K562 (cell line): ENCODE results near the gene TMEM63A. TPM values are rescaled to one million over a fixed set of nuclear protein-coding genes. Genes with fewer than 3 reads are reported as not detected.
A peak's percentile ranks its signal among the peaks of the same experiment; 100 is the strongest.

ENCODE experiments used
- ATAC-seq: fragments of 200-7000 bp; cut with Tn5 transposase; 3 replicates; pipeline ENCODE4 v1.9.1; 2020; ENCODE audit warnings: moderate library complexity
- BruUV-seq: library from RNA; stranded (reverse); fragments of 400-500 nt; replicated peaks from 2 replicates; lab custom pipeline; 2021; lab: Mats Ljungman, UMichigan
- CTCF ChIA-PET: fragments of 300-600 bp; formaldehyde crosslinking; extraction: SDS; loops from one replicate; lab custom pipeline; 2021; ENCODE audit warnings: low intra/inter-chr PET ratio; lab: Yijun Ruan, JAX
- POLR2A ChIA-PET: fragments of 300-600, 350-650 bp; sonication (Branson Sonifier 250); formaldehyde crosslinking; extraction: SDS; loops from one replicate; lab custom pipeline; 2021; ENCODE audit warnings: antibody characterized with exemption, inconsistent platforms; lab: Yijun Ruan, JAX
- DNase-seq, 4 experiments: peaks; one replicate each; pipeline versions ENCODE4 v3.0.0 to v3.0.0-alpha.2; 2011 to 2018; ENCODE audit warnings: low spot score in 3 of 4, mixed read lengths in 3 of 4; ENCODE audit errors: extremely low read depth in 1 of 4
- FAIRE-seq: peaks from 2 replicates; lab custom pipeline; 2011; peaks lifted over from hg19 to GRCh38; lab: Jason Lieb, UNC
- H2AFZ ChIP-seq: 2 replicates; pipeline ENCODE4 v1.6.0; 2011; ENCODE audit warnings: low read depth, low read length, control low read depth, inconsistent platforms
- H3K27ac ChIP-seq: fragments of 200-600 bp; 3 replicates; pipeline ENCODE4 v1.8.0; 2011; ENCODE audit warnings: low read depth, mild to moderate bottlenecking, control low read depth, inconsistent platforms, low read length, moderate library complexity, mixed read lengths; ENCODE audit errors: extremely low read depth
- H3K27me3 ChIP-seq, 2 experiments: fragments of 300-600 bp in 1 of 2; 2 replicates in 1 of 2; 3 replicates in 1 of 2; pipeline versions ENCODE4 v1.6.0 to v1.8.0; 2011; ENCODE audit warnings: inconsistent platforms in 2 of 2, low read length in 2 of 2, mild to moderate bottlenecking in 1 of 2, mixed read lengths in 1 of 2, moderate library complexity in 1 of 2; ENCODE audit not compliant: control insufficient read depth in 2 of 2, insufficient read depth in 2 of 2
- H3K36me3 ChIP-seq: fragments of 300-600 bp; 3 replicates; pipeline ENCODE4 v1.8.0; 2011; ENCODE audit warnings: mild to moderate bottlenecking, low read length, inconsistent platforms; ENCODE audit not compliant: control insufficient read depth, insufficient read depth
- H3K4me1 ChIP-seq, 2 experiments: fragments of 200-600 bp in 1 of 2; replicated peaks in 1 of 2; 2 replicates in 1 of 2; 3 replicates in 1 of 2; pipeline versions ENCODE4 v1.5.1 to v1.8.0; 2011; ENCODE audit warnings: inconsistent platforms in 2 of 2, low read length in 2 of 2, mild to moderate bottlenecking in 1 of 2, mixed read lengths in 1 of 2, moderate library complexity in 1 of 2; ENCODE audit not compliant: control insufficient read depth in 2 of 2, insufficient read depth in 2 of 2
- H3K4me2 ChIP-seq: 2 replicates; pipeline ENCODE4 v1.6.1; 2011; ENCODE audit warnings: low read length, control low read depth, inconsistent platforms, mixed read lengths; ENCODE audit not compliant: insufficient read depth
- H3K4me3 ChIP-seq: fragments of 200-600 bp; sonication (generic), shearing (Covaris generic); 2 replicates; pipeline ENCODE4 v1.5.1; 2016; ENCODE audit warnings: control low read depth, inconsistent platforms
- H3K79me2 ChIP-seq: fragments of 200-600 bp; 3 replicates; pipeline ENCODE4 v1.8.0; 2011; ENCODE audit warnings: low read length, inconsistent platforms; ENCODE audit not compliant: control insufficient read depth, insufficient read depth
- H3K9ac ChIP-seq, 2 experiments: 2 replicates each; pipeline versions ENCODE4 v1.6.0 to v1.6.1; 2011; ENCODE audit warnings: low read depth in 2 of 2, low read length in 2 of 2, control low read depth in 1 of 2, inconsistent platforms in 1 of 2, mild to moderate bottlenecking in 1 of 2, mixed read lengths in 1 of 2; ENCODE audit not compliant: insufficient read depth in 1 of 2
- H3K9me1 ChIP-seq: one replicate; pipeline ENCODE4 v1.6.0; 2011; ENCODE audit warnings: inconsistent platforms, mild to moderate bottlenecking, low read length, moderate library complexity; ENCODE audit not compliant: control insufficient read depth, insufficient read depth
- H3K9me3 ChIP-seq: replicated peaks from 2 replicates; pipeline ENCODE4 v1.5.1; 2011; ENCODE audit warnings: low read depth, low read length, inconsistent platforms; ENCODE audit not compliant: control insufficient read depth, insufficient read depth
- H4K20me1 ChIP-seq: replicated peaks from 2 replicates; pipeline ENCODE4 v1.6.1; 2011; ENCODE audit warnings: low read length, inconsistent platforms, mixed read lengths; ENCODE audit not compliant: control insufficient read depth, insufficient read depth
- BRCA1 ChIP-seq, 2 experiments: fragments of 450-650 bp in 1 of 2; sonication (generic) in 1 of 2; formaldehyde crosslinking in 1 of 2; IDR thresholded peaks; 2 replicates each; pipeline versions ENCODE4 v1.5.0 to v1.6.1; 2017 to 2020; ENCODE audit warnings: mild to moderate bottlenecking in 1 of 2, missing genetic modification reagents in 1 of 2
- CBFA2T3 ChIP-seq: fragments of 450-650 bp; IDR thresholded peaks from 2 replicates; pipeline ENCODE4 v1.6.1; 2017
- EGR1 ChIP-seq: fragments of 450-650 bp; conservative IDR thresholded peaks from 2 replicates; pipeline ENCODE4 v1.6.1; 2017; ENCODE audit warnings: mild to moderate bottlenecking
- ELF4 ChIP-seq: fragments of 450-650 bp; formaldehyde crosslinking; IDR thresholded peaks from 2 replicates; pipeline ENCODE4 v1.4.0; 2022; ENCODE audit warnings: missing genetic modification characterization
- HDAC3 ChIP-seq: fragments of 450-650 bp; IDR thresholded peaks from 2 replicates; pipeline ENCODE4 v1.6.1; 2018; ENCODE audit warnings: borderline replicate concordance, mild to moderate bottlenecking, moderate library complexity; ENCODE audit not compliant: partially characterized antibody
- KHSRP ChIP-seq: fragments of 450-650 bp; IDR thresholded peaks from 2 replicates; pipeline ENCODE4 v1.6.1; 2017
- MCM3 ChIP-seq: fragments of 450-650 bp; IDR thresholded peaks from 2 replicates; pipeline ENCODE4 v1.6.1; 2016
- POLR2G ChIP-seq: fragments of 200-400 bp; formaldehyde crosslinking; IDR thresholded peaks from 2 replicates; pipeline ENCODE4 v1.6.1; 2017; ENCODE audit warnings: low read depth, mild to moderate bottlenecking, antibody characterized with exemption, low read length, moderate library complexity
- PRPF4 ChIP-seq: fragments of 200-400 bp; formaldehyde crosslinking; IDR thresholded peaks from one replicate; pipeline ENCODE4 v1.6.1; 2017; ENCODE audit warnings: low read length, low read depth, mild to moderate bottlenecking; ENCODE audit not compliant: insufficient read depth, poor library complexity, severe bottlenecking
- WGBS: fragments of 100-300 bp; shearing (Covaris generic); methylation state at CpG from one replicate; pipeline ENCODE4 v1.1.6; 2016; ENCODE audit warnings: low coverage, mixed read lengths; ENCODE audit not compliant: insufficient coverage; ENCODE audit errors: missing lambda C conversion rate; 5-methylcytosine and 5-hydroxymethylcytosine counted together
- in situ Hi-C: fragments of 300-500 bp; cut with MboI; formaldehyde crosslinking; loops from 4 replicates; pipeline ENCODE4 v1.15.0; 2018; ENCODE audit warnings: inconsistent platforms, mixed read lengths
- intact Hi-C: fragments of 100-400 bp; cut with micrococcal nuclease; formaldehyde crosslinking; loops from 2 replicates; pipeline ENCODE4 v1.14.2; 2022
- polyA plus RNA-seq, 8 experiments: library from polyadenylated mRNA; depleted of rRNA in 4 of 8; stranded (reverse) in 5 of 8; unstranded in 3 of 8; fragments of >200 nt; fragmentation: Nextera tagmentation in 2 of 8; fragmentation: Illumina TruSeq in 1 of 8; extraction: Ambion mirVana in 2 of 8; extraction: Trizol in 1 of 8; gene quantifications; 2 replicates each; pipeline versions ENCODE4 v1.2.1 to v1.2.3, GENCODE V29; 2011 to 2014; ENCODE audit warnings: inconsistent platforms in 1 of 8, missing spikeins in 1 of 8
- total RNA-seq, 7 experiments: library from RNA; depleted of rRNA in 6 of 7; stranded (reverse); fragments of >200 nt in 6 of 7; fragmentation: Illumina TruSeq in 2 of 7; extraction: Trizol in 2 of 7; gene quantifications; 2 replicates each; pipeline versions ENCODE4 v1.2.1 to v1.2.3, GENCODE V29; 2011 to 2021; ENCODE audit warnings: low replicate concordance in 1 of 7
- TF ChIP-seq, protein P1 (sequence below): IDR thresholded peaks from 2 replicates; pipeline ENCODE4 v1.6.1; 2016; ENCODE audit warnings: missing genetic modification characterization, missing compliant biosample characterization

The TMEM63A gene
- total and polyA plus RNA-seq, 9 of the 15 experiments (the other 6 are each of a cell fraction or from before 2014, with no cell fraction given) = 2.0 to 54.6 (median 17.5) TPM

DNA sequence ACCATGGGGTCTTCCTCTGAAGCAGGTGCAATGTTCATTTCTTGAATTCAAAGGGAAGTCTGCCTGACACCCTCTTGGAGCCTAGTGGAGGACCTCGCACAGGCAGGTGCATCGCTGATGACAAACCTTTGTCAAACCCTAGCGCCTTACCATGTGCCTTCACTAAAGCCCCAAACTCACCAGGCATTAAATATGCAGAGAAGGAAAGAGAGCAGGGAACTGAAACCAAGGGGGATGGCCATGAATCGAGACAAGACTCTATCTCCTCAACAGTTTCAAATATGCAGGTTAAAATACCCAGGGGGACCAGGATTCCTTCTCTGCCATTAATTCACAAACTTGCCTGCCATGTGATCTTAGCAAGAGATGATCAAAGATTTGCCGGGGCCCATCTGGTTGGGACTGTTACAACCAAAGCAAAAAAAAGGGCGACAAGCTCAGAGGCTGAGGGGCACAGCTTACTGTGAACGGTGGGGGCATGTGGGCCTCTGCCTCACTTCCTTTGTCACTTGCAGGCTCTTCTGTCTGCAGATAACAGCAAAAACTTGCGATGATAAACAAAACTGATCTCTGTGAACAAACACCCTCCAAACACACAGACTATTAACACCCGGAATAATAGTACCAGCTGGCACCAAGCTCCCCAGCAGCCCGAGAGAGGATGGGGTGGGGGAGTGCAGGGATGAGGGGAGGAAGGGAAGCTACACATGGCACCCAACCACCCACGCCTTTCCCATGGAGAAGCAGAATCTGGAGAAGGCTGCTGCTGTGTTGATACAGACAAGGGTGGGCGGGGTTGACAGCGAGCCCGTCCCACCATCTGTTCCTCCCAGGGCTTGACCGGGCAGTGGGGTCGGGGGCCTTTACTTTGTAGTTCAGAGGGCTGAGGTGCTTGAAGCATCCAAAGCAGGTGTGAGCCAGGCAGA lies 33.9 kb downstream of the TMEM63A start:
- in situ Hi-C loops = loop anchor here (10.0 kb wide), 1 partner anchor 373 kb away; no protein-coding TSS in a partner anchor
- DNase-seq (peak in 3 of 4 experiments; percentile 45 to 72 (median 60)), ATAC-seq (no peak), FAIRE-seq (no peak)
- no TSS peak for BruUV-seq
- ChIA-PET CTCF (interaction anchor here (3.6 kb wide), 1 partner anchor 373 kb away, joined by 53 read pairs; no protein-coding TSS in a partner anchor), POLR2A (interaction anchor here (0.6 to 0.8 kb wide), 3 partner anchors 18 to 120 kb away, joined by 3 to 4 read pairs (median 3); no protein-coding TSS in a partner anchor)
- H3K27me3 ChIP-seq = no peaks in the 10 kb centered on the region
- H3K79me2 ChIP-seq = no peaks in the 10 kb centered on the region
- peak overlapping the region in 1 of 2 experiments; percentile 77; a peak in 1 of 4 replicates for H3K9ac ChIP-seq
- H3K9me3 ChIP-seq = no peaks in the 10 kb centered on the region
- no peak overlapping the region for H3K4me2 ChIP-seq
- WGBS = 63% methylated on average over 15 of the region's 16 CpGs
- intact Hi-C loops = loop anchor here (2.0 to 10.0 kb wide), 3 partner anchors 127 to 293 kb away; partner anchors contain the start of gene ENAH
- H3K4me1 ChIP-seq = peaks cover 9 to 38% of the 10 kb centered on the region in 2 experiments; a peak in 4 of 5 replicates
- no peak overlapping the region for H3K4me3 ChIP-seq
- TF ChIP-seq POLR2G (peak; percentile 41; the same call in 1 of the 2 replicates), PRPF4 (no peak), CBFA2T3 (peak; percentile 34; the same call in 1 of the 2 replicates), EGR1 (peak; percentile 81), HDAC3 (no peak), KHSRP (no peak), MCM3 (no peak), BRCA1 (IDR thresholded peaks at IDR 0.05) (no peak), BRCA1 (CRISPR knock-in tag; IDR thresholded peaks at IDR 0.05) (no peak), ELF4 (no peak)
- TF ChIP-seq, protein P1, sequence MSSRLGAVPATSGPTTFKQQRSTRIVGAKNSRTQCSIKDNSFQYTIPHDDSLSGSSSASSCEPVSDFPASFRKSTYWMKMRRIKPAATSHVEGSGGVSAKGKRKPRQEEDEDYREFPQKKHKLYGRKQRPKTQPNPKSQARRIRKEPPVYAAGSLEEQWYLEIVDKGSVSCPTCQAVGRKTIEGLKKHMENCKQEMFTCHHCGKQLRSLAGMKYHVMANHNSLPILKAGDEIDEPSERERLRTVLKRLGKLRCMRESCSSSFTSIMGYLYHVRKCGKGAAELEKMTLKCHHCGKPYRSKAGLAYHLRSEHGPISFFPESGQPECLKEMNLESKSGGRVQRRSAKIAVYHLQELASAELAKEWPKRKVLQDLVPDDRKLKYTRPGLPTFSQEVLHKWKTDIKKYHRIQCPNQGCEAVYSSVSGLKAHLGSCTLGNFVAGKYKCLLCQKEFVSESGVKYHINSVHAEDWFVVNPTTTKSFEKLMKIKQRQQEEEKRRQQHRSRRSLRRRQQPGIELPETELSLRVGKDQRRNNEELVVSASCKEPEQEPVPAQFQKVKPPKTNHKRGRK (tag) = no peak
- H4K20me1 ChIP-seq = peaks cover 4% of the 10 kb centered on the region; the same call in 1 of the 2 replicates
- no peak overlapping the region for H3K27ac ChIP-seq
- H3K9me1 ChIP-seq = no peaks in the 10 kb centered on the region
- H2AFZ ChIP-seq = no peak overlapping the region
- peaks cover 49% of the 10 kb centered on the region for H3K36me3 ChIP-seq
